ENCODE data around the gene ATP2C2. TPM values are rescaled to one million over a fixed set of nuclear protein-coding genes. Genes with fewer than 3 reads are reported as not detected.

Gene ATP2C2
- total and polyA plus RNA-seq, 9 of the 15 experiments (the other 6 are each of a cell fraction or from before 2014, with no cell fraction given): 0.75 TPM; not detected in 8

DNA sequence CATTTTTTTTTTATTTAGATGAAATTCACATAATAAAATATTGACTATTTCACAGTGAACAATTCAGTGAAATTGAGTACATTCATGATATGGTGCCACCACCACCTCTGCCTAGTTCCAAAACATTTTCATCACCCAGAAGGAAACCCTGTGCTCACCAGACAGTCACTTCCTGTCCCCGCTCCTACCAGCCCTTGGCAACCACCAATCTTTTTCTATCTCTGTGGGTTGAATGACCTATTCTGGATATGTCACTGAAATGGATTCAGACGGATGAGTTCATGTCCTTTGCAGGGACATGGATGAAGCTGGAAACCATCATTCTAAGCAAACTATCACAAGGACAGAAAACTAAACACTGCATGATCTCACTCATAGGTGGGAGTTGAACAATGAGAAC is 40.5 kb downstream of the ATP2C2 start:
- ChIA-PET POLR2A (no interaction called here), CTCF (ENCODE audit: low intra/inter-chr PET ratio) (no interaction called here)
- H2AFZ ChIP-seq (ENCODE audit: low read depth, low read length): no peak overlapping the region
- H3K9ac ChIP-seq (ENCODE audit: insufficient read depth in 1 of 2, low read depth in 2 of 2, low read length in 2 of 2): no peak overlapping the region
- no peak overlapping the region for H3K4me3 ChIP-seq
- no TSS peak for BruUV-seq (replicated peaks)
- H3K36me3 ChIP-seq (ENCODE audit: control insufficient read depth, insufficient read depth, low read length): no peaks in the 10 kb centered on the region
- 0% methylated on average over 2 of the region's 2 CpGs for WGBS (ENCODE audit: insufficient coverage, low coverage, missing lambda C conversion rate)
- H3K4me1 ChIP-seq (replicated peaks in 1 of 2; ENCODE audit: control insufficient read depth in 2 of 2, insufficient read depth in 2 of 2, low read length in 2 of 2): no peaks in the 10 kb centered on the region
- no peaks in the 10 kb centered on the region for H3K9me3 ChIP-seq (replicated peaks; ENCODE audit: control insufficient read depth, insufficient read depth, low read depth, low read length)
- no peak for FAIRE-seq
- intact Hi-C loops (cut with micrococcal nuclease) (no loop called here), in situ Hi-C loops (cut with MboI) (no loop called here)
- H4K20me1 ChIP-seq (replicated peaks; ENCODE audit: control insufficient read depth, insufficient read depth, low read length): no peaks in the 10 kb centered on the region; the same call in 1 of the 2 replicates
- ATAC-seq: no peak
- TF ChIP-seq, protein P1, sequence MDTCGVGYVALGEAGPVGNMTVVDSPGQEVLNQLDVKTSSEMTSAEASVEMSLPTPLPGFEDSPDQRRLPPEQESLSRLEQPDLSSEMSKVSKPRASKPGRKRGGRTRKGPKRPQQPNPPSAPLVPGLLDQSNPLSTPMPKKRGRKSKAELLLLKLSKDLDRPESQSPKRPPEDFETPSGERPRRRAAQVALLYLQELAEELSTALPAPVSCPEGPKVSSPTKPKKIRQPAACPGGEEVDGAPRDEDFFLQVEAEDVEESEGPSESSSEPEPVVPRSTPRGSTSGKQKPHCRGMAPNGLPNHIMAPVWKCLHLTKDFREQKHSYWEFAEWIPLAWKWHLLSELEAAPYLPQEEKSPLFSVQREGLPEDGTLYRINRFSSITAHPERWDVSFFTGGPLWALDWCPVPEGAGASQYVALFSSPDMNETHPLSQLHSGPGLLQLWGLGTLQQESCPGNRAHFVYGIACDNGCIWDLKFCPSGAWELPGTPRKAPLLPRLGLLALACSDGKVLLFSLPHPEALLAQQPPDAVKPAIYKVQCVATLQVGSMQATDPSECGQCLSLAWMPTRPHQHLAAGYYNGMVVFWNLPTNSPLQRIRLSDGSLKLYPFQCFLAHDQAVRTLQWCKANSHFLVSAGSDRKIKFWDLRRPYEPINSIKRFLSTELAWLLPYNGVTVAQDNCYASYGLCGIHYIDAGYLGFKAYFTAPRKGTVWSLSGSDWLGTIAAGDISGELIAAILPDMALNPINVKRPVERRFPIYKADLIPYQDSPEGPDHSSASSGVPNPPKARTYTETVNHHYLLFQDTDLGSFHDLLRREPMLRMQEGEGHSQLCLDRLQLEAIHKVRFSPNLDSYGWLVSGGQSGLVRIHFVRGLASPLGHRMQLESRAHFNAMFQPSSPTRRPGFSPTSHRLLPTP (IDR thresholded peaks at IDR 0.05; ENCODE audit: borderline replicate concordance, extremely low read depth, insufficient read length): no peak
- TF ChIP-seq RHOXF2B (CRISPR knock-in tag; conservative IDR thresholded peaks at IDR 0.05) (no peak), POLR3G (IDR thresholded peaks at IDR 0.05; ENCODE audit: extremely low read depth, insufficient read length, insufficient replicate concordance) (no peak), IFI16 (CRISPR knock-in tag; IDR thresholded peaks at IDR 0.05) (no peak), NCOA1 (IDR thresholded peaks at IDR 0.05; ENCODE audit: low read depth) (no peak), ZNF57 (CRISPR knock-in tag; IDR thresholded peaks at IDR 0.05) (no peak), CHD2 (IDR thresholded peaks at IDR 0.05; ENCODE audit: low read depth, low read length) (no peak), NR2F6 (CRISPR knock-in tag; IDR thresholded peaks at IDR 0.05) (no peak), ETS2 (tag; IDR thresholded peaks at IDR 0.05; ENCODE audit: borderline replicate concordance, poor library complexity, severe bottlenecking) (no peak)
- TF ChIP-seq, protein P2, sequence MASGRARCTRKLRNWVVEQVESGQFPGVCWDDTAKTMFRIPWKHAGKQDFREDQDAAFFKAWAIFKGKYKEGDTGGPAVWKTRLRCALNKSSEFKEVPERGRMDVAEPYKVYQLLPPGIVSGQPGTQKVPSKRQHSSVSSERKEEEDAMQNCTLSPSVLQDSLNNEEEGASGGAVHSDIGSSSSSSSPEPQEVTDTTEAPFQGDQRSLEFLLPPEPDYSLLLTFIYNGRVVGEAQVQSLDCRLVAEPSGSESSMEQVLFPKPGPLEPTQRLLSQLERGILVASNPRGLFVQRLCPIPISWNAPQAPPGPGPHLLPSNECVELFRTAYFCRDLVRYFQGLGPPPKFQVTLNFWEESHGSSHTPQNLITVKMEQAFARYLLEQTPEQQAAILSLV (tag; IDR thresholded peaks at IDR 0.05): no peak
- TF ChIP-seq, protein P3, sequence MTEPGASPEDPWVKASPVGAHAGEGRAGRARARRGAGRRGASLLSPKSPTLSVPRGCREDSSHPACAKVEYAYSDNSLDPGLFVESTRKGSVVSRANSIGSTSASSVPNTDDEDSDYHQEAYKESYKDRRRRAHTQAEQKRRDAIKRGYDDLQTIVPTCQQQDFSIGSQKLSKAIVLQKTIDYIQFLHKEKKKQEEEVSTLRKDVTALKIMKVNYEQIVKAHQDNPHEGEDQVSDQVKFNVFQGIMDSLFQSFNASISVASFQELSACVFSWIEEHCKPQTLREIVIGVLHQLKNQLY (CRISPR knock-in tag; conservative IDR thresholded peaks at IDR 0.05): no peak
- no peaks in the 10 kb centered on the region for H3K9me1 ChIP-seq (ENCODE audit: control insufficient read depth, insufficient read depth, low read length)
- H3K79me2 ChIP-seq (ENCODE audit: control insufficient read depth, insufficient read depth, low read length): no peaks in the 10 kb centered on the region
- H3K27me3 ChIP-seq (ENCODE audit: control insufficient read depth in 2 of 2, insufficient read depth in 2 of 2, low read length in 2 of 2): peaks cover 68 to 88% of the 10 kb centered on the region in 2 experiments
- no peak overlapping the region for H3K27ac ChIP-seq (ENCODE audit: extremely low read depth, low read depth, low read length)
- DNase-seq (ENCODE audit: extremely low read depth in 1 of 4, low spot score in 3 of 4): no peak
- no peak overlapping the region for H3K4me2 ChIP-seq (ENCODE audit: insufficient read depth, low read length)

All from K562 (cell line).